Measurements from ENCODE around the gene RABEP1.

The RABEP1 gene

DNA sequence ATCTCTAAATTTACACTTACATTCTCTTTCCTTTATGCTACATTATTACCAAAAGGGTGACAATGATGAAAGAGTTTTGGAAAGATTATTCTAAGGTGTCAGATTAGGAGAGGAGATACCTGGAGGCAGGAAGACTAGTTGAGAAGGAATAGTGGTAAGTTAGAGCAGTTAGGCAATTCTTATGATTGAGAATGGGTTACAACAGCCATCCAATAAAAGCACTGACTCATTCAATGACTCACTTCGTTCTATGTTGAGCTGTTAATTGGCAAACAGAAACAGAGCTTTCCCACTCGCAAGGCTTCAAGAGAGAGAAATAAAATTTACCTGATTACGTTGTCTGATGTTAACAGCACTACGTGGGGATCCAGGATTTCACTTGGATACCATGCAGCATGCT is 131.6 kb downstream of the RABEP1 start:
- TF ChIP-seq, protein P1, sequence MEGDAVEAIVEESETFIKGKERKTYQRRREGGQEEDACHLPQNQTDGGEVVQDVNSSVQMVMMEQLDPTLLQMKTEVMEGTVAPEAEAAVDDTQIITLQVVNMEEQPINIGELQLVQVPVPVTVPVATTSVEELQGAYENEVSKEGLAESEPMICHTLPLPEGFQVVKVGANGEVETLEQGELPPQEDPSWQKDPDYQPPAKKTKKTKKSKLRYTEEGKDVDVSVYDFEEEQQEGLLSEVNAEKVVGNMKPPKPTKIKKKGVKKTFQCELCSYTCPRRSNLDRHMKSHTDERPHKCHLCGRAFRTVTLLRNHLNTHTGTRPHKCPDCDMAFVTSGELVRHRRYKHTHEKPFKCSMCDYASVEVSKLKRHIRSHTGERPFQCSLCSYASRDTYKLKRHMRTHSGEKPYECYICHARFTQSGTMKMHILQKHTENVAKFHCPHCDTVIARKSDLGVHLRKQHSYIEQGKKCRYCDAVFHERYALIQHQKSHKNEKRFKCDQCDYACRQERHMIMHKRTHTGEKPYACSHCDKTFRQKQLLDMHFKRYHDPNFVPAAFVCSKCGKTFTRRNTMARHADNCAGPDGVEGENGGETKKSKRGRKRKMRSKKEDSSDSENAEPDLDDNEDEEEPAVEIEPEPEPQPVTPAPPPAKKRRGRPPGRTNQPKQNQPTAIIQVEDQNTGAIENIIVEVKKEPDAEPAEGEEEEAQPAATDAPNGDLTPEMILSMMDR (IDR thresholded peaks at IDR 0.05; ENCODE audit: extremely low read depth, insufficient read depth, missing control alignments) = no peak
- no peak for DNase-seq (ENCODE audit: low spot score)
- in situ Hi-C loops (cut with MboI; ENCODE audit: low pct_unique_long_range_greater_than_20kb, low sequenced_read_pairs, unreplicated experiment) = no loop called here

GRCh38 chr17:5416901-5417300 is 134.8 kb downstream of the RABEP1 start:
- no peak for DNase-seq (ENCODE audit: low spot score)
- TF ChIP-seq, protein P1 (IDR thresholded peaks at IDR 0.05; ENCODE audit: extremely low read depth, insufficient read depth, missing control alignments) = no peak
- in situ Hi-C loops (cut with MboI; ENCODE audit: low pct_unique_long_range_greater_than_20kb, low sequenced_read_pairs, unreplicated experiment) = no loop called here

DNA sequence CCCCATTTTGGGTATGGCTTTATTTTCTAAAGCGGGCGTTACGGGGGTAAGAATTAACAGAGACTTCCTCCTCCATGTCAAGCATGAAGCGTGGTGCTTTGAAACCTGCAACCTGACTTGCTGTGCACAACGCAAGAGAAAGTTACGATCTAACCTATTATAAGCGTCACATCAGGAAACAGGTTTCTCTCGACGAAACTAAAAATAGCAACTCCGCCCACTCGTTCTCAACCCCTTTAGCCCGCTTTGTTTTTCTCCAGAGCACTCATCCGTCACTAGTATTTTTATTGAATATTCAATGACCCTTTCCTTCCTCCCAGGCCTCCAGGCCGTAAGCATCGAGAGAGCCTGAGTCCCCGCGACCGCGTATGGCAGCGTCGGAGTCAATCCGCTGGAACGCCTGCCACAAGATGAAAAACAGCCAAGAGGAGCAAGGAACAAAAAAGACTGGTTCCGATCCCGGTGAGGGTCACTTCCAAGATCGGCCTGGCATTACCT is 136.8 kb downstream of the RABEP1 start:
- TF ChIP-seq, protein P1 (IDR thresholded peaks at IDR 0.05; ENCODE audit: extremely low read depth, insufficient read depth, missing control alignments) = no peak
- in situ Hi-C loops (cut with MboI; ENCODE audit: low pct_unique_long_range_greater_than_20kb, low sequenced_read_pairs, unreplicated experiment) = no loop called here
- peak; percentile 77 for DNase-seq (ENCODE audit: low spot score)

- in situ Hi-C loops (cut with MboI; ENCODE audit: low pct_unique_long_range_greater_than_20kb, low sequenced_read_pairs, unreplicated experiment) = no loop called here
- TF ChIP-seq, protein P1 (IDR thresholded peaks at IDR 0.05; ENCODE audit: extremely low read depth, insufficient read depth, missing control alignments) = no peak
- DNase-seq (ENCODE audit: low spot score) = peak; percentile 93
Measured at GRCh38 chr17:5419356-5419958, 137.4 kb downstream of the RABEP1 start, which contains the start of gene NUP88. NUP88 (minus strand) TSS chr17:5419662; CDS start chr17:5419650, 12 bp downstream.

- in situ Hi-C loops (cut with MboI; ENCODE audit: low pct_unique_long_range_greater_than_20kb, low sequenced_read_pairs, unreplicated experiment) = no loop called here
- TF ChIP-seq, protein P1 (IDR thresholded peaks at IDR 0.05; ENCODE audit: extremely low read depth, insufficient read depth, missing control alignments) = no peak
- DNase-seq (ENCODE audit: low spot score) = peak; percentile 84
Measured at GRCh38 chr17:5419959-5420653, 138.0 kb downstream of the RABEP1 start, which contains the start of gene RPAIN. RPAIN (plus strand) TSS chr17:5420182; CDS start chr17:5420211, 29 bp downstream.

- no peak for DNase-seq (ENCODE audit: low spot score)
- TF ChIP-seq, protein P1 (IDR thresholded peaks at IDR 0.05; ENCODE audit: extremely low read depth, insufficient read depth, missing control alignments) = no peak
- in situ Hi-C loops (cut with MboI; ENCODE audit: low pct_unique_long_range_greater_than_20kb, low sequenced_read_pairs, unreplicated experiment) = no loop called here
Measured at GRCh38 chr17:5422505-5422904, 140.4 kb downstream of the RABEP1 start.

Data from GM13977 (cell line).